GM12892 (cell line): ENCODE data around the gene IL22RA1.

Experiments
- POLR2A ChIP-seq: IDR thresholded peaks from 2 replicates; pipeline ENCODE4 v1.6.1; 2011; ENCODE audit warnings: low read depth, low read length, control low read depth
- POLR2AphosphoS5 ChIP-seq: IDR thresholded peaks from 2 replicates; pipeline ENCODE4 v1.6.1; 2011; ENCODE audit warnings: low read depth, low read length, control low read depth
- TAF1 ChIP-seq: IDR thresholded peaks from 2 replicates; pipeline ENCODE4 v1.6.1; 2011; ENCODE audit warnings: low read depth, mild to moderate bottlenecking, control low read depth, low read length, borderline replicate concordance

GRCh38 chr1:24165500-24165899, 22.6 kb upstream of the IL22RA1 start:
- TF ChIP-seq POLR2A: no peak
- no peak for TF ChIP-seq POLR2AphosphoS5
- TF ChIP-seq TAF1: no peak
